Esophagus squamous epithelium (tissue), 5 donors: Measurements from ENCODE around the gene SEPTIN10. TPM values are rescaled to one million over a fixed set of nuclear protein-coding genes. Genes with fewer than 3 reads are reported as not detected.
"Not testable (repeated sequence)": the region's sequence is repeated elsewhere in the genome, so short reads cannot be mapped to it uniquely, and the experiment has no call there.

Experiments
- DNase-seq: peaks from one replicate; lab custom pipeline; 2025; lab: John Stamatoyannopoulos, UW
- H3K27ac ChIP-seq, 4 donors: fragments of 200-600 bp; sonication (generic); one replicate each; pipeline ENCODE4 v1.5.1; 2016 to 2019; ENCODE audit warnings: mild to moderate bottlenecking in 1 of 4
- H3K27me3 ChIP-seq, 4 donors: fragments of 200-600 bp; sonication (generic); 1 replicate in 3 of 4; 2 replicates in 1 of 4; pipeline versions ENCODE4 v1.5.1 to v1.6.0; 2017 to 2021; ENCODE audit warnings: antibody characterized with exemption in 1 of 4
- H3K36me3 ChIP-seq, 3 donors: fragments of 200-600 bp; sonication (generic); one replicate each; pipeline ENCODE4 v1.5.1; 2016 to 2019
- H3K4me1 ChIP-seq, 3 donors: fragments of 200-600 bp; sonication (generic); one replicate each; pipeline ENCODE4 v1.5.1; 2017 to 2019
- H3K4me3 ChIP-seq, 4 donors: fragments of 200-600 bp; sonication (generic); 1 replicate in 3 of 4; 2 replicates in 1 of 4; pipeline ENCODE4 v1.5.1; 2016 to 2019; ENCODE audit warnings: mild to moderate bottlenecking in 2 of 4, moderate library complexity in 1 of 4
- H3K9me3 ChIP-seq, 3 donors: fragments of 200-600 bp; sonication (generic); one replicate each; pipeline ENCODE4 v1.5.1; 2016 to 2019
- CTCF ChIP-seq, 6 experiments: fragments of 450-650 bp in 4 of 6; fragments of 200-600 bp in 2 of 6; sonication (generic) in 2 of 6; IDR thresholded peaks; one replicate each; pipeline ENCODE4 v1.5.1; 2016 to 2019; ENCODE audit warnings: antibody characterized with exemption in 6 of 6, mild to moderate bottlenecking in 4 of 6, moderate library complexity in 4 of 6
- POLR2A ChIP-seq, 4 donors: fragments of 450-650 bp; IDR thresholded peaks; one replicate each; pipeline ENCODE4 v1.6.1; 2017; ENCODE audit warnings: antibody characterized with exemption in 4 of 4, mild to moderate bottlenecking in 4 of 4, moderate library complexity in 3 of 4
- WGBS, 2 donors: methylation state at CpG; one replicate each; pipeline ENCODE4 v1.1.5; 2018; 5-methylcytosine and 5-hydroxymethylcytosine counted together
- intact Hi-C: fragments of 100-400 bp; cut with DNase I; formaldehyde crosslinking; loops from one replicate; pipeline ENCODE4 v1.15.0; 2022
- total RNA-seq, 4 donors: library from RNA; depleted of rRNA; stranded (reverse); fragments of >200 nt; gene quantifications; one replicate each; pipeline ENCODE4 v1.1.0, GENCODE V29; 2016
- donor health status: DM: yes; HTN: yes; CAD: no.

Gene SEPTIN10
- total RNA-seq, 4 donors from 2014 or later, result 83.6 to 132 (median 86.4) TPM

- DNase-seq, result no peak
- Histone ChIP-seq H3K9me3 (no peaks in the 10 kb centered on the region), H3K4me3 (no peak overlapping the region), H3K36me3 (peaks cover 0 to 61% (median 0%) of the 10 kb centered on the region in 3 donors), H3K27me3 (no peaks in the 10 kb centered on the region), H3K27ac (peak overlapping the region in 1 of 4 donors; percentile 18), H3K4me1 (peaks cover 0 to 14% (median 5%) of the 10 kb centered on the region in 3 donors)
- WGBS, 2 donors, result 77 to 83% methylated on average over 2 of the region's 2 CpGs
- no peak for TF ChIP-seq POLR2A (IDR thresholded peaks at IDR 0.05)
- no peak for TF ChIP-seq CTCF (IDR thresholded peaks at IDR 0.05)
- intact Hi-C loops, result no loop called here
Observed at GRCh38 chr2:109547280-109547679, 66.5 kb downstream of the SEPTIN10 start.

GRCh38 chr2:109545828-109546713 lies 67.7 kb downstream of the SEPTIN10 start:
- H3K4me1 ChIP-seq, result peaks cover 0 to 14% (median 5%) of the 10 kb centered on the region in 3 donors
- intact Hi-C loops, result no loop called here
- H3K36me3 ChIP-seq, result peaks cover 0 to 61% (median 0%) of the 10 kb centered on the region in 3 donors
- H3K27ac ChIP-seq, result peak overlapping the region in 1 of 4 donors; percentile 32
- H3K4me3 ChIP-seq, result no peak overlapping the region
- TF ChIP-seq POLR2A (IDR thresholded peaks at IDR 0.05), result no peak
- TF ChIP-seq CTCF (IDR thresholded peaks at IDR 0.05), result peak; percentile 38 to 96 (median 89)
- WGBS, 2 donors, result 22 to 30% methylated on average over 10 of the region's 10 CpGs
- no peaks in the 10 kb centered on the region for H3K27me3 ChIP-seq
- H3K9me3 ChIP-seq, result no peaks in the 10 kb centered on the region
- DNase-seq, result no peak

GRCh38 chr2:109542384-109542783 lies 71.4 kb downstream of the SEPTIN10 start:
- intact Hi-C loops, result no loop called here
- no peak overlapping the region for H3K27ac ChIP-seq
- DNase-seq, result no peak
- peaks cover 0 to 44% (median 0%) of the 10 kb centered on the region in 3 donors for H3K36me3 ChIP-seq
- H3K9me3 ChIP-seq, result no peaks in the 10 kb centered on the region
- WGBS, 2 donors, result 72 to 89% methylated on average over 6 of the region's 6 CpGs
- no peaks in the 10 kb centered on the region for H3K27me3 ChIP-seq
- peaks cover 0 to 14% (median 5%) of the 10 kb centered on the region in 3 donors for H3K4me1 ChIP-seq
- H3K4me3 ChIP-seq, result no peak overlapping the region
- no peak for TF ChIP-seq CTCF (IDR thresholded peaks at IDR 0.05)
- TF ChIP-seq POLR2A (IDR thresholded peaks at IDR 0.05), result no peak

GRCh38 chr2:109538546-109538945 lies 75.2 kb downstream of the SEPTIN10 start:
- intact Hi-C loops, result no loop called here
- no peak for DNase-seq
- H3K4me3 ChIP-seq, result no peak overlapping the region
- H3K36me3 ChIP-seq, result peaks cover 0 to 21% (median 0%) of the 10 kb centered on the region in 3 donors
- no peaks in the 10 kb centered on the region for H3K9me3 ChIP-seq
- H3K27me3 ChIP-seq, result no peaks in the 10 kb centered on the region
- no peaks in the 10 kb centered on the region for H3K4me1 ChIP-seq
- WGBS, 2 donors, result 71 to 77% methylated on average over 8 of the region's 8 CpGs
- TF ChIP-seq POLR2A (IDR thresholded peaks at IDR 0.05) (no peak), CTCF (IDR thresholded peaks at IDR 0.05) (no peak)
- no peak overlapping the region for H3K27ac ChIP-seq

- Histone ChIP-seq H3K36me3 (peaks cover 0 to 13% (median 0%) of the 10 kb centered on the region in 3 donors), H3K27ac (no peak overlapping the region), H3K9me3 (no peaks in the 10 kb centered on the region), H3K4me1 (no peaks in the 10 kb centered on the region), H3K4me3 (no peak overlapping the region), H3K27me3 (no peaks in the 10 kb centered on the region)
- intact Hi-C loops, result no loop called here
- no peak for DNase-seq
- 71 to 76% methylated on average over 9 to 10 of the region's 10 CpGs for WGBS, 2 donors
- no peak for TF ChIP-seq POLR2A (IDR thresholded peaks at IDR 0.05)
- no peak for TF ChIP-seq CTCF (IDR thresholded peaks at IDR 0.05)
Observed at GRCh38 chr2:109537565-109538222, 76.1 kb downstream of the SEPTIN10 start.

GRCh38 chr2:109536556-109536955 lies 77.2 kb downstream of the SEPTIN10 start:
- H3K27ac ChIP-seq, H3K9me3 ChIP-seq, H3K36me3 ChIP-seq, H3K4me3 ChIP-seq, DNase-seq, H3K4me1 ChIP-seq, intact Hi-C loops, H3K27me3 ChIP-seq: not testable (repeated sequence)
- WGBS, 2 donors, result 31 to 65% methylated on average over 3 of the region's 3 CpGs
